Testis (tissue), 3 donors: Measurements from ENCODE around the gene KLHL5. TPM values are rescaled to one million over a fixed set of nuclear protein-coding genes. Genes with fewer than 3 reads are reported as not detected.

Source experiments
- DNase-seq: peaks from one replicate; pipeline ENCODE4 v3.0.0-alpha.2; 2019
- H3K27ac ChIP-seq, 2 donors: fragments of 200-600 bp; sonication (generic); one replicate each; pipeline ENCODE4 v1.5.1; 2019
- H3K27me3 ChIP-seq: fragments of 200-600 bp; sonication (generic); one replicate; pipeline ENCODE4 v1.5.1; 2019
- H3K36me3 ChIP-seq: fragments of 200-600 bp; sonication (generic); one replicate; pipeline ENCODE4 v1.5.1; 2017; ENCODE audit warnings: low read depth; ENCODE audit errors: missing control alignments
- H3K4me1 ChIP-seq: fragments of 200-600 bp; sonication (generic); one replicate; pipeline ENCODE4 v1.5.1; 2019
- H3K4me3 ChIP-seq, 2 donors: fragments of 200-600 bp; sonication (generic); one replicate each; pipeline ENCODE4 v1.5.1; 2017 to 2019
- H3K9me3 ChIP-seq: fragments of 200-600 bp; sonication (generic); one replicate; pipeline ENCODE4 v1.5.1; 2017
- POLR2A ChIP-seq: fragments of 450-650 bp; IDR thresholded peaks from one replicate; pipeline ENCODE4 v1.6.1; 2017; ENCODE audit warnings: antibody characterized with exemption, mild to moderate bottlenecking, moderate library complexity
- WGBS, 2 donors: methylation state at CpG; one replicate each; pipeline ENCODE4 v1.1.5; 2018; 5-methylcytosine and 5-hydroxymethylcytosine counted together
- intact Hi-C: fragments of 100-400 bp; cut with DNase I; formaldehyde crosslinking; loops from one replicate; pipeline ENCODE4 v1.15.1; 2023; ENCODE audit warnings: low total_unique reads
- polyA plus RNA-seq: library from polyadenylated mRNA; stranded (reverse); fragments of 350-450 nt; fragmentation: Illumina TruSeq; extraction: RNeasy Lipid Tissue Mini Kit (QIAGEN cat#74804); gene quantifications from one replicate; pipeline ENCODE4 v1.2.3, GENCODE V29; 2014; ENCODE audit warnings: low read depth, low replicate concordance; ENCODE audit not compliant: insufficient read depth
- total RNA-seq, 2 donors: library from RNA; depleted of rRNA; stranded (reverse); fragments of >200 nt; gene quantifications; one replicate each; pipeline ENCODE4 v1.2.3, GENCODE V29; 2016
- TF ChIP-seq, protein P1 (sequence below), 3 experiments: fragments of 450-650 bp in 2 of 3; fragments of 200-600 bp in 1 of 3; sonication (generic) in 1 of 3; IDR thresholded peaks; one replicate each; pipeline ENCODE4 v1.5.1; 2016 to 2019; ENCODE audit warnings: antibody characterized with exemption in 3 of 3, mild to moderate bottlenecking in 2 of 3, moderate library complexity in 1 of 3

KLHL5 gene
- total and polyA plus RNA-seq, 3 donors from 2014 or later, result 11.0 to 20.9 (median 14.4) TPM

GRCh38 chr4:39102297-39102696 is 40.3 kb downstream of the KLHL5 start:
- H3K27ac ChIP-seq, result no peak overlapping the region
- 74 to 78% methylated on average over 7 of the region's 7 CpGs for WGBS, 2 donors
- no peaks in the 10 kb centered on the region for H3K9me3 ChIP-seq
- TF ChIP-seq POLR2A, result no peak
- TF ChIP-seq, protein P1, sequence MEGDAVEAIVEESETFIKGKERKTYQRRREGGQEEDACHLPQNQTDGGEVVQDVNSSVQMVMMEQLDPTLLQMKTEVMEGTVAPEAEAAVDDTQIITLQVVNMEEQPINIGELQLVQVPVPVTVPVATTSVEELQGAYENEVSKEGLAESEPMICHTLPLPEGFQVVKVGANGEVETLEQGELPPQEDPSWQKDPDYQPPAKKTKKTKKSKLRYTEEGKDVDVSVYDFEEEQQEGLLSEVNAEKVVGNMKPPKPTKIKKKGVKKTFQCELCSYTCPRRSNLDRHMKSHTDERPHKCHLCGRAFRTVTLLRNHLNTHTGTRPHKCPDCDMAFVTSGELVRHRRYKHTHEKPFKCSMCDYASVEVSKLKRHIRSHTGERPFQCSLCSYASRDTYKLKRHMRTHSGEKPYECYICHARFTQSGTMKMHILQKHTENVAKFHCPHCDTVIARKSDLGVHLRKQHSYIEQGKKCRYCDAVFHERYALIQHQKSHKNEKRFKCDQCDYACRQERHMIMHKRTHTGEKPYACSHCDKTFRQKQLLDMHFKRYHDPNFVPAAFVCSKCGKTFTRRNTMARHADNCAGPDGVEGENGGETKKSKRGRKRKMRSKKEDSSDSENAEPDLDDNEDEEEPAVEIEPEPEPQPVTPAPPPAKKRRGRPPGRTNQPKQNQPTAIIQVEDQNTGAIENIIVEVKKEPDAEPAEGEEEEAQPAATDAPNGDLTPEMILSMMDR (IDR thresholded peaks at IDR 0.05), result no peak
- DNase-seq, result no peak
- no peaks in the 10 kb centered on the region for H3K27me3 ChIP-seq
- H3K4me3 ChIP-seq, result no peak overlapping the region
- no peaks in the 10 kb centered on the region for H3K4me1 ChIP-seq
- intact Hi-C loops, result no loop called here
- no peaks in the 10 kb centered on the region for H3K36me3 ChIP-seq

- Histone ChIP-seq H3K36me3 (no peaks in the 10 kb centered on the region), H3K9me3 (no peaks in the 10 kb centered on the region), H3K27ac (no peak overlapping the region), H3K27me3 (no peaks in the 10 kb centered on the region), H3K4me3 (no peak overlapping the region), H3K4me1 (no peaks in the 10 kb centered on the region)
- DNase-seq, result no peak
- intact Hi-C loops, result no loop called here
- 96% methylated on average over 6 of the region's 6 CpGs for WGBS, 2 donors
- TF ChIP-seq, protein P1 (IDR thresholded peaks at IDR 0.05), result no peak
- no peak for TF ChIP-seq POLR2A
These were observed 41.3 kb downstream of the KLHL5 start for GRCh38 chr4:39103291-39103690.

- Histone ChIP-seq H3K36me3 (no peaks in the 10 kb centered on the region), H3K9me3 (no peaks in the 10 kb centered on the region), H3K4me1 (no peaks in the 10 kb centered on the region), H3K4me3 (no peak overlapping the region), H3K27ac (no peak overlapping the region), H3K27me3 (no peaks in the 10 kb centered on the region)
- DNase-seq, result no peak
- TF ChIP-seq POLR2A, result no peak
- TF ChIP-seq, protein P1 (IDR thresholded peaks at IDR 0.05), result no peak
- intact Hi-C loops, result no loop called here
- WGBS, 2 donors, result 91 to 94% methylated on average over 2 of the region's 2 CpGs
These were observed 42.2 kb downstream of the KLHL5 start for GRCh38 chr4:39104255-39104654.

GRCh38 chr4:39106011-39106410 is 44.0 kb downstream of the KLHL5 start:
- no peaks in the 10 kb centered on the region for H3K36me3 ChIP-seq
- H3K4me3 ChIP-seq, result no peak overlapping the region
- TF ChIP-seq, protein P1 (IDR thresholded peaks at IDR 0.05), result no peak
- TF ChIP-seq POLR2A, result no peak
- no peak overlapping the region for H3K27ac ChIP-seq
- intact Hi-C loops, result no loop called here
- H3K9me3 ChIP-seq, result no peaks in the 10 kb centered on the region
- DNase-seq, result no peak
- H3K27me3 ChIP-seq, result no peaks in the 10 kb centered on the region
- no peaks in the 10 kb centered on the region for H3K4me1 ChIP-seq
- 95 to 96% methylated on average over 4 of the region's 4 CpGs for WGBS, 2 donors

DNA sequence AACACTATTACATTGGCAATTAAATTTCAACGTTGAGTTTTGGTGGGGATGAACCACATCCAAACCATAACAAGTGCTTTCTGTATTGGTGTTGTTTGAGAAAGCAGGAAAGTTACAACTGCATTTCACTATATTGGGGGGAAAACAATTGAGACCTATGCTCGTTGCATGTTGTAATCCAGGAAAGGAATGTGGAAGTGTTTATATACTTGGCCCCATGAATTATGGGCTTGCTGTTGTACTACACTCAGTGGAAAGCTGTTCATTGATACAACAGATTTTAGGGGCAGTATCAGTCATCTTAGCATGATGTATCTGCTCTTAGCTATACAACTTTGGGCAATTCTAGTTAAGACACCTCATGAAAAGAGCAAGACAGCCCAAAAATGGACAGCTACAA is 52.4 kb downstream of the KLHL5 start:
- no peak overlapping the region for H3K27ac ChIP-seq
- no peaks in the 10 kb centered on the region for H3K27me3 ChIP-seq
- no peaks in the 10 kb centered on the region for H3K9me3 ChIP-seq
- 74 to 76% methylated on average over 2 of the region's 2 CpGs for WGBS, 2 donors
- intact Hi-C loops, result no loop called here
- H3K4me1 ChIP-seq, result no peaks in the 10 kb centered on the region
- TF ChIP-seq, protein P1 (IDR thresholded peaks at IDR 0.05), result no peak
- TF ChIP-seq POLR2A, result no peak
- no peaks in the 10 kb centered on the region for H3K36me3 ChIP-seq
- DNase-seq, result no peak
- H3K4me3 ChIP-seq, result no peak overlapping the region
